ENCODE data around the gene SLC4A1. TPM values are rescaled to one million over a fixed set of nuclear protein-coding genes. Genes with fewer than 3 reads are reported as not detected.
"Not testable (repeated sequence)": the region's sequence is repeated elsewhere in the genome, so short reads cannot be mapped to it uniquely, and the experiment has no call there.

SLC4A1 gene
- total RNA-seq, 6 experiments from 2014 or later, result 0.06 to 31.8 (median 1.2) TPM

DNA sequence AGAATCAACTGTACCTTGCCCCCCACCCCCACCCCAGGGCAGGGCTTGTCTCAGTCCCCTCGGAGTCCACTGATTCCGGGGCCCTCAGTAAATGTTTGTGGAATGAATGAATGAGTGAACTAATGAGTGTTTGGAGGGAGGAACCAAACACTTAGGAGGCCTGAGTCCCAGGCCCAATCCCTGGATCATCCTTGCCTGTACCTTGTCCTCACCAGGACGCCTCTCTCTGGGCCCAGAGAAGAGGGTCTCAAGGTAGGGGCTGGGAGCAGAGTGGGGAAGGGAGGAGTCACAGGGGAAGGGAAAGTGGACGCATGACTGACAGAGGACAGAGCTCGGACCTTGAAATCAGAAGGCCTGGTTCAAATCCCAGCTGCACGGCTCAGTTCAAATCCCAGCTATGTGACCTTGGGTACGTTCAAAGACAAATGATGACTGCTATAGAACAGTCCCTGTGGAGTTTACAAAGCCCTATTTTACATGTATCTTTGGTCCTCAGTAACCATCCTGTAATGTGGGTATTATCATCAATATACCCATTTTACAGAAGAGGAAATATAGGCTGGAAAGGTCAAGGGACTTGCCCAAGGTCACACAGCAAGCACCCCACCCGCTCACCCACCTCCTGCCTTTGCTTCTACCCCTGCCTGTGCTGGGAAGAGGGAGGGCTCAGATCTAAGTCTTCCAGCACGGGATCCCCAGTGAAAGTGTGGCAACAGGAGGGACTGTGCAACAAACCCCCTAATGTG lies 18.3 kb downstream of the SLC4A1 start:
- TF ChIP-seq, protein P1, sequence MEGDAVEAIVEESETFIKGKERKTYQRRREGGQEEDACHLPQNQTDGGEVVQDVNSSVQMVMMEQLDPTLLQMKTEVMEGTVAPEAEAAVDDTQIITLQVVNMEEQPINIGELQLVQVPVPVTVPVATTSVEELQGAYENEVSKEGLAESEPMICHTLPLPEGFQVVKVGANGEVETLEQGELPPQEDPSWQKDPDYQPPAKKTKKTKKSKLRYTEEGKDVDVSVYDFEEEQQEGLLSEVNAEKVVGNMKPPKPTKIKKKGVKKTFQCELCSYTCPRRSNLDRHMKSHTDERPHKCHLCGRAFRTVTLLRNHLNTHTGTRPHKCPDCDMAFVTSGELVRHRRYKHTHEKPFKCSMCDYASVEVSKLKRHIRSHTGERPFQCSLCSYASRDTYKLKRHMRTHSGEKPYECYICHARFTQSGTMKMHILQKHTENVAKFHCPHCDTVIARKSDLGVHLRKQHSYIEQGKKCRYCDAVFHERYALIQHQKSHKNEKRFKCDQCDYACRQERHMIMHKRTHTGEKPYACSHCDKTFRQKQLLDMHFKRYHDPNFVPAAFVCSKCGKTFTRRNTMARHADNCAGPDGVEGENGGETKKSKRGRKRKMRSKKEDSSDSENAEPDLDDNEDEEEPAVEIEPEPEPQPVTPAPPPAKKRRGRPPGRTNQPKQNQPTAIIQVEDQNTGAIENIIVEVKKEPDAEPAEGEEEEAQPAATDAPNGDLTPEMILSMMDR (IDR thresholded peaks at IDR 0.05), result no peak
- TF ChIP-seq POLR2A (IDR thresholded peaks at IDR 0.05), result no peak
- no peak overlapping the region for H3K27ac ChIP-seq
- intact Hi-C loops (cut with DNase I), result no loop called here
- H3K27me3 ChIP-seq, result no peaks in the 10 kb centered on the region
- no peak for ATAC-seq
- 81% methylated on average over 7 of the region's 9 CpGs for WGBS (ENCODE audit: insufficient coverage, low coverage, low lambda C conversion rate, missing lambda C conversion rate)
- H3K4me3 ChIP-seq, result no peak overlapping the region
- H3K36me3 ChIP-seq, result no peaks in the 10 kb centered on the region
- peaks cover 0 to 19% (median 8%) of the 10 kb centered on the region in 4 donors for H3K4me1 ChIP-seq
- no peak for DNase-seq
- H3K9me3 ChIP-seq, result no peaks in the 10 kb centered on the region

DNA sequence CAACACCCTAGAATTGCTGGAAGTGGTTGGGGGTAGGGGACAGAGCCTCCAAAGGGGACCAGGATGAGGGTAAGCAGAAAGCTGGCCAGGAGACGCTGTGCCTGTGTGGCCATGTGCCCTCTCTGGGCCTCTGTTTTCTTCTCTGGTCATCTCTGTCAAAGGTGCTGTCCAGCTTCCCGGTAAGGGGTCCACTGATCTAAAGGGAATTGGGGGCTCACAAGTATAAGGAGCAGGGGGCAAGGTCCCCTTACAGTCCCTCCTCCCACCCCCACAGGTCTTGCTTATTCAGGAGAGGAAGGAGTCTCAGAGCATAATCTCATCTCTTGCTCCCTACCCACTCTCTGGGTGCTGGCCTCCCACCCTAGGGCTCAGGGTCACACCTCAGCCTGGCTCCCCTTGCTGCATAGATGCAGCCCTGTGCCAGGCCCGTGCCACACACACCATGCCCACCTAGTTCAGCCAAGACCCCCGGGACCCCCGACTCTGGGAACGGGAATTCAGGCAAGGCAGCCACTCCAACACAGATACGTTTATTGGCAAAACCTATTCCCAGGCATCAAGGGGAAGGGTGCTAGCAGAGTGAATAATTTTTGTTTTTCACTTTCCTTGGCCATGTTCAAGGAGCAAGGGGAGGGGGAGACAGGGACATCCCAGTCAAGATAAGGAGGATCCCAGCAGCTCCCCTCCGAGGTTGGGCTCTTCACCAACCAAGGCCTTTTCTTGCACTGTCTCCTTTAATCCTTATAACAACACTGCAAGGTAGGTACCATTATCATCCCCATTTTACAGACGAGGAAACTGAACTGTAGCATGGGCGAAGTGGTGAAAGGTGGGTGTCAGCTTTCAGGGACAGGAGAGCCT lies 19.8 kb downstream of the SLC4A1 start:
- DNase-seq, result no peak
- H3K27ac ChIP-seq, result no peak overlapping the region
- H3K9me3 ChIP-seq, result no peaks in the 10 kb centered on the region
- intact Hi-C loops (cut with DNase I), result no loop called here
- peaks cover 0 to 19% (median 8%) of the 10 kb centered on the region in 4 donors for H3K4me1 ChIP-seq
- ATAC-seq, result no peak
- TF ChIP-seq, protein P1 (IDR thresholded peaks at IDR 0.05), result no peak
- no peak for TF ChIP-seq POLR2A (IDR thresholded peaks at IDR 0.05)
- 67% methylated on average over 8 of the region's 10 CpGs for WGBS (ENCODE audit: insufficient coverage, low coverage, low lambda C conversion rate, missing lambda C conversion rate)
- no peaks in the 10 kb centered on the region for H3K27me3 ChIP-seq
- H3K36me3 ChIP-seq, result no peaks in the 10 kb centered on the region
- no peak overlapping the region for H3K4me3 ChIP-seq

DNA sequence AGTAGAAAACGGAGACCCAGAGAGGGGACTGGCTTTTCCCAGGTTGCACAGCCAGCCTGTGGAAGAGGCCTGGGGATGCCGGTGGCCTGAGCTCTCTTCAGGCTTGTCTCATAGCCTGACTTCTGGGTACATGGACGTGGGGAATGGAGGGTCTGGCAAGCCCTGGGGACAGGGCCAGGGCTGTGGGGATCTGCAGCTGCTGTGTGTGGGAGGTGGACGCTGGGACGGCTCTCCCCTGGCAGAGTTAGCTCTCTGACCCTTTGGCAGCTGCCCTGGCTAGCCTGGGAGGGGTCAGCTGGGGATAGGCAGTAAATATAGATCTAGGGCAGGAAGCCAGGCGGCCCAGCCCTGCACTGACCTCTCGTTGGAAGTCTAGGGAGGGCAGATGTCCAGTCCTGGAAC lies 20.5 kb downstream of the SLC4A1 start:
- peak; percentile 92 to 94 (median 94) for ATAC-seq
- TF ChIP-seq, protein P1 (IDR thresholded peaks at IDR 0.05), result no peak
- no peak for TF ChIP-seq POLR2A (IDR thresholded peaks at IDR 0.05)
- intact Hi-C loops (cut with DNase I), result no loop called here
- Histone ChIP-seq H3K27me3 (no peaks in the 10 kb centered on the region), H3K36me3 (no peaks in the 10 kb centered on the region), H3K27ac (peak overlapping the region in 2 of 3 donors; percentile 28 to 53), H3K4me1 (peaks cover 0 to 19% (median 8%) of the 10 kb centered on the region in 4 donors), H3K9me3 (no peaks in the 10 kb centered on the region), H3K4me3 (no peak overlapping the region)
- DNase-seq, result peak; percentile 82 to 92 (median 91)
- 30% methylated on average over 2 of the region's 7 CpGs for WGBS (ENCODE audit: insufficient coverage, low coverage, low lambda C conversion rate, missing lambda C conversion rate)

DNA sequence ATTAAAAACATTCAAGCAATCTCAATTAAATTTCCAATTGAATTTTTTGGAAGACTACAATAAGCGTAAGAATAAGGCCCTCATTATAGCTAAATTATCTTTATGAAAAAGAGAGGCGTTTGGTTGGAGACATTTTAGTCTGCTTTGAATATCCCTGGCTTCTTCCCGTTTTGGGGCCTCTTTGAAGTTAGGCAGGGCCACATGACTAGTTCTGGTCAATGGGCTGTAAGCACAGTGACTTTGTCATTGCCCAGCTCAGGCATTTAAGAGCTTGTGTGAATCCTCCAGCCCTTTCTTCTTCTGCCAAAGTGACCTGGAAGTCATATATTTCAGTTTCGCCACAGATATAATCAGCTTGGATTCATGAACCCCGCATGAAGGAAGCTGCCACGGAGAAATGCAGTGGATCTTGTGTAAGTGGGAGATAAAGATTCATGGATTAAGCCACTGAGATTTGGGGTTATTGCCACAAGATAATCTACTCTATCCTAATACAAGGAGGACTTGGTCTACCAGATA lies 26.8 kb downstream of the SLC4A1 start:
- TF ChIP-seq POLR2A (IDR thresholded peaks at IDR 0.05), result no peak
- TF ChIP-seq, protein P1 (IDR thresholded peaks at IDR 0.05), result no peak
- intact Hi-C loops (cut with DNase I), result no loop called here
- no peak for DNase-seq
- Histone ChIP-seq H3K36me3 (no peaks in the 10 kb centered on the region), H3K27ac (no peak overlapping the region), H3K4me3 (no peak overlapping the region), H3K9me3 (no peaks in the 10 kb centered on the region), H3K27me3 (no peaks in the 10 kb centered on the region), H3K4me1 (no peaks in the 10 kb centered on the region)
- no peak for ATAC-seq
- WGBS (ENCODE audit: insufficient coverage, low coverage, low lambda C conversion rate, missing lambda C conversion rate), result 68% methylated on average over 6 of the region's 6 CpGs

DNA sequence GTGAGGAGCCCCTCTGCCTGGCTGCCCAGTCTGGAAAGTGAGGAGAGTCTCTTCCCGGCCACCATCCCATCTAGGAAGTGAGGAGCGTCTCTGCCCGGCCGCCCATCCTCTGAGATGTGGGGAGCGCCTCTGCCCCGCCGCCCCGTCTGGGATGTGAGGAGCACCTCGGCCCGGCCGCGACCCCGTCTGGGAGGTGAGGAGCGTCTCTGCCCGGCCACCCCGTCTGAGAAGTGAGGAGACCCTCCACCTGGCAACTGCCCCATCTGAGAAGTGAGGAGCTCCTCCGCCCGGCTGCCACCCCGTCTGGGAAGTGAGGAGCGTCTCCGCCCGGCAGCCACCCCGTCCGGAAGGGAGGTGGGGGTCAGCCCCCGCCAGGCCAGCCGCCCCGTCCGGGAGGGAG lies 30.0 kb downstream of the SLC4A1 start:
- DNase-seq; H3K4me1 ChIP-seq; H3K4me3 ChIP-seq; H3K27me3 ChIP-seq; H3K9me3 ChIP-seq; intact Hi-C loops (cut with DNase I); H3K36me3 ChIP-seq; ATAC-seq; H3K27ac ChIP-seq: not testable (repeated sequence)
- 100% methylated on average over 4 of the region's 28 CpGs for WGBS (ENCODE audit: insufficient coverage, low coverage, low lambda C conversion rate, missing lambda C conversion rate)

Measured in right lobe of liver (tissue), 6 donors.